AG08395 (cell line): ENCODE data around the gene SPDEF.

ENCODE experiments used
- DNase-seq: peaks from one replicate; pipeline ENCODE4 v3.0.0; 2012; ENCODE audit warnings: mixed read lengths, low spot score

SPDEF gene

GRCh38 chr6:34527751-34528670 lies 28.1 kb downstream of the SPDEF start:
- no peak for DNase-seq

- peak; percentile 98 for DNase-seq
Observed at GRCh38 chr6:34526992-34527728, 29.0 kb downstream of the SPDEF start.

DNA sequence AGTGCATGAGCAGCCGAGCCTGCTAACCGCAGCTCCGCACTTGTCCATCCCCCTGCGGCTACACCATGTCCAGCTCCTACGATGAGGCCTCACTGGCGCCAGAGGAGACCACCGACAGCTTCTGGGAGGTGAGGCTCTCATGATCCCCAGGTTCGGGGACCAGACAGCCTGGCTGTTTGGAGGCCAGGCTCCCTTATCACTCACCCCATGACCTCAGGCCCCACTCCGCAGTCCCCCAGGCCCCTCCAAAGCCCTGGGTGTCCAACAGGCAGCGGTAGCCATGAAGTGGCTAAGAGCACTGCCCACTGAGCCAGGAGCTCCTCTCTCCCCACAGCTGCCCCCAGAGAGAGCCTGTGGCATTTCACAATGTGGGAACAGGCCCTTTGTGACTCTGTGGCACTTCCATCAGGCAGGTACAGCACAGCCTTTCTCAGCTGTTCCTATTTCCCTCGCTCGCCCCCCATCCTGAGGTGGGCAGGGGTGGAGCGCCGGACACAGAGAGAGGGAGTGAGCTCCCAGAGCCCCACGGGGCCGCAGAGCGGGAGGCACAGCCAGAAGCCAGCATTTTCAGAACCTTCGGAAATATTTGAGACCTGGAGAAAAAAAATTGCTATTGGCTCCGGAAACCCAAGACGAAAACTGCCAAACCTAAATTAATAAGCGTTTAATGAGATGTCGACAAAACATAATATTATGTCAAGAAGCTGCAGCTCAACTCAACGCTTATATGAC lies 29.7 kb downstream of the SPDEF start:
- DNase-seq, result no peak

DNA sequence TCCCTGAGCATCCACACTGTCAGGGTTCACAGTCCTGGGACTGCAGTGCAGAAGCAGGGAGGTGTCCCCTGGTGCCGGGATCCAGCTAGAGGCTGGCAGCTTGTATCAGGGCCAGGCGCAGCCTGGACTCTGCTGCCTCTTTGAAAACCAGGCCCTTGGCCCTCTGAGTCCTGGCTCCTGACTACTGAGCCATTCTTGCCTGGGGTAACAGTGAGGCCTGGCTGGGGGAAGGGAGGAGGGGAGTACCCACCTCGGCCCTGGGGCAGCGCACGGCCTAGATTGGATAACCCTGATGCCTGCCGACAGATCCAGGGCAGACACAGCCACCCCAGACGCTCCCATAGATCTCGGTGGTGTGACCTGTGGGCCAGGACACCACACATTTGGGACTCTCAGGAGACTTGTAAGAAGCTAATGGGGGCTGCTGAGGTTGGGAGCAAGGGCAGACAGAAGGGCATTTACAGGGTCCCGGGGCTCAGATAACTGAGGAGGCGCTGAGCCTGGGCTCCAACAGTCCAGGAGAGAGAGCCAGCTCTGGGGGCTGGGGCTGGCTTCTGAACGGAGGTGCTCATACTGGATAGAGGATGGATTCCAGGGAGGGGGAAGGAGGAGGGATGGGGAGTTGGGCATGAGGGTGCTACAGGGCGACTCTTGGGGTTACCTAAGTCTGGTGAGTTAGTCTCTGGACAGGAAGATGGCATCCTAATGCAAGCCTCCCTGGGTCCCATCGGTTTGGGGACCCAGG lies 30.5 kb downstream of the SPDEF start:
- DNase-seq, result no peak

DNA sequence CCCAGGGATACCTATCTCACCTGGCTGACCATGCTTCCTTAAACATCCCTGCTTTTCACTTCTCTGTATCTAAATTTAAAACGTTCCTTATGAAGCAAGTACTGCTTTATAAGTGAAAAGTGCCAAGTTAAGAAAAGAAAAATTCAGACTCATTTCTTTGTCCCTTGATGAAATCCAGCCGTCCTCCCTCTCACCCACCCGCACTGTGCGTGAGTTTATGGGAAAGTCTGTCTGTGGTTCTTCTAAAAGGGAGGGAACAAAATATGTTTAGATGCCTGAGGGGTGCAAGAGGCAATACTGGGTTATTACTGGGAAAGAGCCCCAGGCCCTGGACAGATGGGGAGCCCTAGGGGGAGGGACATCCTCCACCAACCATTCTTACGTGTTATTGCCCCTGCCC lies 31.2 kb downstream of the SPDEF start:
- DNase-seq, result no peak

- DNase-seq, result no peak
Observed at GRCh38 chr6:34524499-34524898, 31.6 kb downstream of the SPDEF start.

- DNase-seq, result no peak
Observed at GRCh38 chr6:34523441-34524206, 32.5 kb downstream of the SPDEF start.

DNA sequence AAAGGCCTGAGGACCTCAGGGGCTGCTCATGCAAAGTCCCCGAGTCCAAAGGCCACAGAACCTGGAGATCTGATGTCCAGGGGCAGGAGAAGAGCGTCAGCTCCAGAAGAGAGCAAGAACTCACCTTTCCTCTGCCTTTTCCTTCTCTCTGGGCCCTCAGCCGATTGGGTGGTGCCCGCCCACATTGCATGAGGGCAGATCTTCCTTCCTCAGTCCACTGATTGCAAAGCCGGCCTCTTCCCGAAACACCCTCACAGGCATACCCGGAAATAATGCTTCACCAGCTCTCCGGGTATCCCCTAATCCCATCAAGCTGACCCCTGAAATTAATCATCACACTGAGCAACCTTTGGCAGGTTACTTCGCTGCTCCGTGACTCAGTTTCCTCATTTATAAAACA lies 33.4 kb downstream of the SPDEF start:
- no peak for DNase-seq

- DNase-seq, result no peak
Observed at GRCh38 chr6:34521463-34522285, 34.5 kb downstream of the SPDEF start.

GRCh38 chr6:34520645-34521462 lies 35.3 kb downstream of the SPDEF start:
- DNase-seq, result no peak

DNA sequence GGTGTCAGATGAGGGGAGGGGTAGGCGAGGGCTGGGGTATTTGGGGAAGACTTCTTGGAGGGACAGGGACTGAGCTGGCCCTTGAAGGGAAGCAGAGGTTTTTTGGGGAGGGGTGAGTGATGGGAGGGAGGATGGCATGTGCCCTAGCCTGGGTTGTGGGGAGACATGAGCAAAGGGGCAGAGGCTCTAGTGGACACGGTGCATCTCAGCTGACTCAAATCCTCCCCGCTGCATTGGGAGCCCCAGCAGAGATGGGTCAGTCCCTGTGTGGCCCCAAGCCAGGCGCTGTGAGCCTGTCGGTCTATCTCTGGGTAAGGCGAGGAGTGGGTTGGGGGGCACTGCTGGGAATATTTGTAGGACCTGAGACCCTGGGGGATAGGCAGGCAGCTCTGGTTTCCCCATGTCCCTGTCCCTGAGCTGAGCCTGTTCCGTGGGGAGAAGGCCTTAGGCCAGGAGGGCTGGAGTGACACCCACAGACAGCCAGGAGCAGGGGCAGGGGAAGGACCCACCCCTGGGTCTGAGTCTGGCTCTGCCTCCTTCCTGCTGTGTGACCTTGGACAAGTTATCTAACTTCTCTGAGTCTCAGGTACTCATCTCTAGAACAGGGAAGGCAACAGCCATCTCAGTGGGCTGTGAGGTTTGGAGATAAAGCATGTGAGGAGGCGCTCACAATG lies 36.0 kb downstream of the SPDEF start:
- no peak for DNase-seq

DNA sequence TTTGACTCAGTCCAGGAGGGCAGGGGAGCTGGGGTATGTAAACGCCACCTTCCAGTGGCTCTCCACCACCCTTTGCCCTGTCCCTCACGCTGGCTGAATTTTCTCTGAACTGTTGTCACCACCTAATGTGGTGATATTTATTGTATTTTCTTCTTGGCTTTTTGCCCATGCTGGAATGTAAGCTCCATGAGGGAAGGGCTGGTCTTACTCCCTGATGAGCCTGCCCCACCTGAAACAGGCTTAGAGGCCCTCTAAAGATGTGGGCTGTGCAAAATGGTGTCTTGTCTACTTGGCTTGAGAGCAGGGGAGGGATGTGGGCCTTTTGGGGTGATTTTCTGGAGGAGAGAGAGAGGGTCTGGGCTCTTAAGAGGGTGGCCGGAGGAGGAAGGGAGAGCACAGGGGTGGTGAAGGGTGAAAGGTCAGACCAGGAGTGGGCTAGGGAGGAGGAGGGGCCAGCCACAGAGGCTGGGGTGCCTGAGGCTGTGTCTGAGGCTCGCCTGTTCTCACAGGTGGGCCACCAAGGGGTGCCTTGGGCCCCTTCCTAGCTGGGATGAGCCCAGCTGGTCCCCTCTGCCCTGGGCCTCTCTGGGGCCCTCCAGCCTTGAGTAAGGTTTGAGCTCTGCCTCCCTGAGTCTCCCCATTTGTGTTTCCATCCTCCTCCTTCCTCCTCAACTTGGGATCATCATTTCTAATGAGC lies 37.3 kb downstream of the SPDEF start:
- DNase-seq, result no peak

GRCh38 chr6:34517966-34518365 lies 38.2 kb downstream of the SPDEF start:
- DNase-seq, result no peak

DNA sequence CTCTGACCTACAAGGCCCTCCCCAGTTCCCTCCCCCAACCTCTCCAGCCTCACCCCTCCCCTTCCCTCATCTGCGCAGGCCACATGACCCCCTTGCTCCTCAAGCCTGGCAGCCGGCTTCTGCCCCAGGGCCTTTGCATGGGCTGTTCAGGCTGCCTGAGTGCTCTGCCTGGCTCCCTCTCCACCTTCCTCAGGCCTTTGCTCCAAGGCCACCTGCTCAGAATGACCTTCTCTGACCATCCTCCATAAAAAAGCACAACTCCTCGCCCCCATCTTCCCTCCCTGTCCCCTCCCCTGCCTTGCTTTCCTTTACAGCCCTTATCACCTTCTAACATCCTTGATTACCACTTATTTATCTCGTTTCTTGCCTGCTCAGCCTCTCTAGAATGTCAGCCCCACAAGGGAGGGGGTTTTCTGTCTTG lies 38.7 kb downstream of the SPDEF start:
- no peak for DNase-seq

GRCh38 chr6:34516391-34517324 lies 39.5 kb downstream of the SPDEF start:
- DNase-seq, result no peak

DNA sequence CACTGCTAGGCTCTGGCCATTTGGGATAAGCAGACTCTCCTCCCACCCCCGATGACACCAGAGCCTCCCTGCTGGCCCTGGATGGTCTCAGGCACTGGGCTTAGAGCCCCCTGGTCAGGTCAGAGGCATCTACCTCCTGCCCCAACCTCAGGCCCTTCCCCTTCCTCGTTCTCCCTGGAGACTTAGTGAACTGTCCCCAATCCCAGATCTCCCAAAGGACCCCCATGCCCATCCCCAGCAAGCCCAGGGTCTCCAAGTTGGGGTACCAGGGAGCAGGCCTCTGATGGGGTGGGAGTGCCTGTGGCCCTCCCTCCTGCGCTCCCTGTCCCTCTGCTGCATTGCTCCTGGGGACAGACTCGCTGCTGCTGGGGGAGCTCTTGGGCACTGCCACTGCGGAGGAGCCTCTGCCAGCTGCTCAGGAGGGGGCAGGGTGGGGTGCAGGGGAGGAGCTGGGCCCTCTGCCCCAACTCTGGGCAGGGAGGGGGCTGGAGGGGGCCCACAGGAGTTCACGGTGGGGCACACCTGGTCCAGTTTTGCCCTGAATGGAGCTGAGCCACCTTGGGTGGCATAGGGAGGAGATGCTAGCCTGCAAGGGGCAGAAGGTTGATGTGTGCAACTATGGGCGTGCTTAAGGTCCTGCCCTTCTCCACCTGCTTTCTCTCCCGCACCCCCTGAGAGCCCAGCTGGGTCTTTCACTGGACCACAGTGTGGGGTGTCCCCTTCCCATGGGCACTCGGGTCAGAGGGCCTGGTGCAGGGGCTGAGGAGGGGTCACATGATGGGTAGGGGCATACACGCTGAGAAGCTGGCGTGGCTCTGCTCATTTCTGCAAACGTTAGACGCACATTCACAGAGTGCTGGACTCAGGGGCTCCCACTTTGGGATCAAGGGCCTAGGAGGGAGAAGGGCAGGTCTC lies 40.4 kb downstream of the SPDEF start:
- no peak for DNase-seq
